GM12874 (cell line): Measurements from ENCODE around the gene GRK6.
A peak's percentile ranks its signal among the peaks of the same experiment; 100 is the strongest.

Experiments used
- TF ChIP-seq, protein P1 (sequence below): IDR thresholded peaks from 2 replicates; pipeline ENCODE4 v1.5.1; 2011; ENCODE audit warnings: low read depth, mild to moderate bottlenecking, control low read depth, low read length, moderate library complexity; ENCODE audit not compliant: insufficient read depth

The GRK6 gene

DNA sequence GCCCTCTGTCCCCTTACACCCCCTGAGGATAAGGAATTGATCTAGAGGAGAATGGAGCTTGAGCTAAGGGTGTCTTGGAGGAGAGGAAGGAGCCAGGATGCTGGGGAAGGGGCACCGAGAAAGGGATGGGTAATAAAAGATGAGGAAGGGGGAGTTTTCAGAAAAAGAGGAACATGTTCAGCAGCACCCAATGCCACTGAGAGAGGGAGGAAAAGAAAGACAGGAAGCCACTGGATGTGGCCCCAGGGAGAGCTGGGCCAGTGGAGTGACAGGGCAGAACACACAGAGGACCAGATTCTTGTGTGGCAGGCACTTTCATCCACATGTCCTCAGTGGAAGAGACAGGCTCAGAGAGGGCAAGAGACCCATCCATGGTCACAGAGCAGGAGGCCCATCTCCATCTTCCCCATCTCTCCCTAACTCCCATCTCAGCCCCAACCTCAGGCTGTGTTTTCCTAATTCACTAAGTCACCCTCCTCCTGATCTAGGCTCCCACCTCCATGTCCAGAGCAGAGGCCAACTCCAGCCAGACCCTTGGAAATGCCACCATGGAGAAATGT is 33.2 kb upstream of the GRK6 start:
- TF ChIP-seq, protein P1, sequence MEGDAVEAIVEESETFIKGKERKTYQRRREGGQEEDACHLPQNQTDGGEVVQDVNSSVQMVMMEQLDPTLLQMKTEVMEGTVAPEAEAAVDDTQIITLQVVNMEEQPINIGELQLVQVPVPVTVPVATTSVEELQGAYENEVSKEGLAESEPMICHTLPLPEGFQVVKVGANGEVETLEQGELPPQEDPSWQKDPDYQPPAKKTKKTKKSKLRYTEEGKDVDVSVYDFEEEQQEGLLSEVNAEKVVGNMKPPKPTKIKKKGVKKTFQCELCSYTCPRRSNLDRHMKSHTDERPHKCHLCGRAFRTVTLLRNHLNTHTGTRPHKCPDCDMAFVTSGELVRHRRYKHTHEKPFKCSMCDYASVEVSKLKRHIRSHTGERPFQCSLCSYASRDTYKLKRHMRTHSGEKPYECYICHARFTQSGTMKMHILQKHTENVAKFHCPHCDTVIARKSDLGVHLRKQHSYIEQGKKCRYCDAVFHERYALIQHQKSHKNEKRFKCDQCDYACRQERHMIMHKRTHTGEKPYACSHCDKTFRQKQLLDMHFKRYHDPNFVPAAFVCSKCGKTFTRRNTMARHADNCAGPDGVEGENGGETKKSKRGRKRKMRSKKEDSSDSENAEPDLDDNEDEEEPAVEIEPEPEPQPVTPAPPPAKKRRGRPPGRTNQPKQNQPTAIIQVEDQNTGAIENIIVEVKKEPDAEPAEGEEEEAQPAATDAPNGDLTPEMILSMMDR: no peak

DNA sequence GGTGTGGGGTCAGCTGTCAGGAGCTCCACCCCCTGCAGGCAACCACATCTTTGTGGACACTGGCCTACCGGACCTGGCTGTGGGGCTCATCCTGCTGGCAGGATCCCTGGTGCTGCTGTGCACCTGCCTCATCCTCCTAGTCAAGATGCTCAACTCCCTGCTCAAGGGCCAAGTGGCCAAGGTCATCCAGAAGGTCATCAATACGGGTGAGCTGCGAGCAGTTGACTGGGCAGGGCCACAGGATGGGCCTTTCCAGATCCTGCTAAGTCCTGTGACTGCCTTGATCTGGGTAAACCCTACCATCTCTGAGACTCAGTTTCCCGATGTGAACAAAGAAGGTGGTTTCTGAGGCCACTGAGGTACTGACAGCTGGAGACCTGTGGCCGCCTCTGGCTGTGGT is 32.5 kb upstream of the GRK6 start:
- TF ChIP-seq, protein P1: no peak

- TF ChIP-seq, protein P1: no peak
These were observed 30.4 kb upstream of the GRK6 start for GRCh38 chr5:177396078-177396477.

DNA sequence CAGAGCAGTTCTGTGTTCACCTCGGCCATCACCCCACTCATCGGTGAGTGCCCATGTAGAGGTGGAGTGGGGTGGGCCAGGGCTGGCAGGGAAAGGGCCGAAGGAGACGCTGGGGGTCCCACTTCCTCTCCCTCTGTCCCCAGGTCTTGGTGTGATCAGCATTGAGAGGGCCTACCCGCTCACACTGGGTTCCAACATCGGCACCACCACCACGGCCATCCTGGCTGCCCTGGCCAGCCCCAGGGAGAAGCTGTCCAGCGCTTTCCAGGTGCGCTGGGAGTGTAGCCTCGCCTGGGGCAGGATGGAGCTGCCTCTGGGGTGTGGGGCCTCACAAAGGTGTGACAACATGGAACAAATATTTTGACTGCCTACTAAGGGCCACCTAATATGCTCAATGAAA is 29.7 kb upstream of the GRK6 start:
- TF ChIP-seq, protein P1: no peak

GRCh38 chr5:177397875-177398390 is 28.5 kb upstream of the GRK6 start:
- TF ChIP-seq, protein P1: no peak

DNA sequence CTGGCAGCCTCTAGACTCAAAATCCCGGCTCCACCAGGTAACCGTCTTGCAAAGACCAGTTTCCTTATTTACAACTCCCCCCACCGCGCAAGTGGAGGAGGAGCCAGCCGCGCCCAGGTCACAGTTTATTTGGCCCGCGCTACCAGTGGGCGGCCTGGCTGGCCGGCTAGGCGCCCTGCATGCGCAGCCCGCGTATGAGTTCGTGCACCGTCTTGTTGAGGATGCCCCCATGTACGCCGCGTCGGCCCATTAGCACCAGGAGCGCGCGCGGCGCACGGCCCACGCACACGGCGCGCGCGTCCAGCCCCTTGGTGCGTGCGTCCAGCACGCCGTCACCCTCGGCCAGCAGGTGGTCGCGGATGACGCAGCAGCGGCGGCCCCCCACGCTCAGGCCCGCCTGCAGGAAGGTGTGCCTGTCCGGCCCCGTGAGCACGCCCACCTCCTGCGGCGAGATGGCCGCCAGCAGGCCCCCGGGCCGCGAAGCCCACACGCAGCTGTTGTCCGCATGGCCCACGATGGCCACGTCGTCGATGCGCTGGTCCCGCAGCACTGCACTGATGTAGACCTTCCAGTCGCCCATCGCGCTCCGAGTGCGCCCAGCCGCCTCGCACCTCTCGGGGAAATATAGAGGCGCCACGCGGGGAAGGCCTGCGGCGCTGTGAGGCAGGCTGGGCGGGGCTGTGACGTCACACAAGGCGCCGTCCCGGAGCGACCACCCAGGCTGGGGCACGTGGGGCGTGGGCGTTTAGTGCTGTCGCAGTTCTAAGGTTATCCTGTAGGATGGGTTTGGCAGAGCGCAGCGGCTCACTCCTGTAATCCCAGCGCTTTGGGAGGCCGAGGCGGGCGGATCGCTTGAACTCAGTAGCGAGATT is 26.2 kb upstream of the GRK6 start, which contains the start of gene PFN3:
TSS of gene PFN3 (minus strand) at position 665 of the 872 bp plus-strand sequence. CDS start at position 580, 85 bp downstream.
- TF ChIP-seq, protein P1: no peak

- TF ChIP-seq, protein P1: peak; percentile 55
These were observed 24.0 kb upstream of the GRK6 start for GRCh38 chr5:177402271-177403043.
